HL-60/S4 treated with phorbol 12-myristate 13-acetate at 8.2 ng/mL for 4 days and 3 days (cell line): ENCODE results near the gene SYNJ2BP.
"Not testable (repeated sequence)": the region's sequence is repeated elsewhere in the genome, so short reads cannot be mapped to it uniquely, and the experiment has no call there.

ENCODE experiments used
- in situ Hi-C: fragments of 300-500 bp; cut with MboI; formaldehyde crosslinking; loops from 2 replicates; pipeline ENCODE4 v1.15.0; 2022; ENCODE audit warnings: low sequenced_read_pairs

SYNJ2BP gene

GRCh38 chr14:70416725-70417349, at the start of gene SYNJ2BP:
Gene SYNJ2BP (minus strand): TSS chr14:70417090. CDS start chr14:70416963, 127 bp downstream.
- in situ Hi-C loops = no loop called here

DNA sequence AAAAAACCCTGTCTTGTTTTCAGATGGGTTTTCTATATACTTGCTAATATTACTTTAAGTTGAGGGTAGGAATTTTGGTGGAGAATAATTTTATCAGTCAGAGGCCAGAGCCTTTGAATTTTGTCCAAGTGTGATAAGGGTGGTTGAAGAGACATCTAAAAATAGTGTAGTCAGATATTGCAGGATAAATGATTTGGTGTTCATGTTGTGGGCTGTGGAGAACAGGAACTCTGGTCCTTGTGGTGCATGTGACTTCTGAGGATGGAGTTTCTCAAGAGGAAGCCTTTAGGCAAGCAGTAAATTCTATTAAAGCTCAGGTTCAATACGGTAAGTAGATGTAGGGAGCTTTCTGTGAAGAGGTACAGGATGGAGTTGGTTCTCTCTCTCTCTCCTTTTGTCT, 37.8 kb upstream of the SYNJ2BP start:
- in situ Hi-C loops = no loop called here

GRCh38 chr14:70451874-70452273, 35.0 kb upstream of the SYNJ2BP start, which contains the start of gene ADAM21:
Gene ADAM21 (plus strand): TSS chr14:70452174. CDS start chr14:70457500, 5,326 bp downstream.
- in situ Hi-C loops = no loop called here

DNA sequence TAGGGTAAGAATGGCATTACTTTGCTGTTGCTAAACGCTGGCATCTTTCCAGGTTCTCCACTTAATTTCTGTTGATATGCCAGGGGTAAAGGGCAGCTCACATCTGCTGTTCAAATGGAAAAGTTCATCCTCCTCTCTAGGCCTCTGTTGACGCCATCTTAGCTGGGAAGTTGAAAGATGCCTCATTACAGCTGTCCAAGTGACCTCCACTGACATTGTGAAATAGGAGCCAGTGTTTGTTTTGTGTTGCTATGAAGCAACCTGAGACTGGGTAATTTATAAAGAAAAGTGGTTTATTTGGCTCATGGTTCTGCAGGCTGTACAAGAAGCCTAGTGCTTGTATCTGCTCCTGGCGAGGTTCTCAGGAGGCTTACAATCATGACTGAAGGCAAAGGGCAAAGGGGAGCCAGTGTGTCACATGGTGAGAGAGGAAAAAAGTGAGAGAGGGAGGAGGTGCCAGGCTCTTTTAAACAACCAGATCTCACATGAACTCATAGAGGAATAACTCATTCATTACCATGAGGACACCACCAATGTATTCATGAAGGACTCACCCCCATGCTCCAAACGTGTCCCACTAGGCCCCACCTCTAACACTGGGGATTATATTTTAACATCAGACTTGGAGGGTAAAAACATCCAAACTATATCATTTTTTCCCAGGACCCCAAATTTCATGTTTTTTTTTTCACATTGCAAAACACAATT, 31.9 kb upstream of the SYNJ2BP start:
- in situ Hi-C loops = no loop called here

DNA sequence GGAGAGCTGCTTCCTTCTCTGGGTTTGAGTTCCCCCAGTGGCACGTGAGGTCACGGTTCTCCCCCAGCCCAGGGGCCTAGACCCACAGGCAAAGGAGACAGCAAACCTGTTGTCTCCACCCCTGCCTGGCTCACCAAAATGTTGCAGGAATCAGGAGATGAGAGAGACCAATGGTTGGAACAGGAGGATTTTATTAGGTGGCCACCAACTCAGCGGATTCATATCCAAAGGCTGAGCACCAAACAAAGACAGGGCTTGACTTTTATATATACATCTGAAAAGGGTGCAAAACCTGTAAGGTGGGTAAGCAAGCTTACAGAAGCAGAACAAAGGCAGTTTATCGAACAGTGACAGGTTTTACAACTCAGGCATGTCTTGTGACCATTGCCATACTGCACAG, 25.9 kb upstream of the SYNJ2BP start:
- in situ Hi-C loops = no loop called here

DNA sequence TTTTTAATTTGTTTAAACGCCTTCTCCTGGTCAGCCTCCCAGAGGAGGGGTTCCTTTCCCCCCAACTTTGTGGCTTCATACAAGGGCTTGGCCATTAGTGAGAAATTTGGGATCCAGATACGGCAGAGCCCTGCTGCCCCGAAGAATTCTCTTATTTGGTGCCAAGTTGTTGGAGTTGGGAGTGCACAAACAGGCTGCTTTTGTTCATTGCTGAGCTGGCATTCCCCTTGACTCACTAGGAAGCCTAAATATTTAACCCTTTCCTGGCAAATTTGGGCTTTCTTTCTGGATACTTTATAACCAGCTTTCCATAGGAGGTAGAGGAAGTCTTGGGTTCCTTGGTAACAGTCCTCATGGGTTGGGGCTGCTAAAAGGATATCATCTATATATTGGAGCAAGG, 24.8 kb upstream of the SYNJ2BP start:
- in situ Hi-C loops = no loop called here

DNA sequence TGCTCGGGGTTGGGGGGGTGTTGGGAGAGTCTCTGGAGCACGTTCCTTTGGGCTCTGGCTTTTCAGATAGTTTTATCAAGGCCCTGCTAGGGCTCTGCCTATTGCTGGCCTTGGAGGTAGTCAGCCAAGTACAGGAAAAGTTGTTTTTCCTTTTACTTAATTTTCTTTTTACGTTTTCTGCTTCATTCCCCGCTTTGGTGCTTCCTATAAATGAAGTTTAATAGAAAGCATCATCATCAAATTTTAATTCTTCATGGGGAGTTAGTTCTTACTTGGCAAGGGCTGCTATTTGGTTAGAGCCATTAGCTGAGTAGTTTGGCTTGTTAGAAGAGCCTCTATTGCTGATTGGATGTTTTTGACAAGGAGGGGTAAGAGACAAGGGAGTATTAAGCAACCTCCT, 20.0 kb upstream of the SYNJ2BP start:
- in situ Hi-C loops = no loop called here

GRCh38 chr14:70426555-70426954, 9.7 kb upstream of the SYNJ2BP start:
- in situ Hi-C loops = not testable (repeated sequence)

DNA sequence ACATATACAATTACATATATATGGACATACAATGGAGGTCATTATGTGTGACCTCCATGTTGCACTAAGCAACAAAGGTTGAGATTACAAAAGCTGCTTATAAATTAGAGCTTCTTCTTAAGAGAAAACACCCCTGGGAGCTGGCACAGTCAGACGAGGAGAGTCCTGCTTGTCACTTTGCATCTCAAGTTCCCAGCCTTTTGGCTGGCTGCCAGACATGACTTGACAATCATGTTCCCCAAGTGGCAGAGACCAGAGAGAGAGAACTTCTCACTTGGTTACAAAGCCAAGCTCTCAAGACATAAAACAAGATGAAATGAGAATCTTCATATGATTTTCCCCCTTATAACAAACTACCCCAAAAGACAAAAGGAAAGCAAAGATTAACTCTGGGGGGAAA, 8.5 kb upstream of the SYNJ2BP start:
- in situ Hi-C loops = no loop called here

- in situ Hi-C loops = no loop called here
Measured at GRCh38 chr14:70422538-70422937, 5.6 kb upstream of the SYNJ2BP start.

GRCh38 chr14:70419270-70419931, 2.5 kb upstream of the SYNJ2BP start:
- in situ Hi-C loops = not testable (repeated sequence)

DNA sequence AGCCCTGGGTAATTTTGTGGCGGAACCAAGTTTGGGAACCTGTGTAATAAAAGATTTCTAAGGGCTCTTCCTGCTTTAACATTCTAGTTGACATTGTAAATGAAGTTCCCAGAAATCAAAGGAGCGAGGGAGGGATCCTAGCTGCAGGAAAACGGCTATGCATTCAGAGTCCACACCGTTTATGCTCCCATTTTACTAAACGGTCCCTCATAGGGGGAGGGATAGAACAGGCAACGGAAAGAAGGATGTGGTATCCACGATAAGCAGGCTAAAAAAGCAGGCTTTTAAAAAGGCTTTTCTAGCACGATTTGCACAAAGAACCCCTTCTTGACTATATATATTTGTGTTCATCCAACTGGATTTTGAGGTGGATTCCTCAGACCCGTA, 559 bp downstream of the SYNJ2BP start:
- in situ Hi-C loops = no loop called here

DNA sequence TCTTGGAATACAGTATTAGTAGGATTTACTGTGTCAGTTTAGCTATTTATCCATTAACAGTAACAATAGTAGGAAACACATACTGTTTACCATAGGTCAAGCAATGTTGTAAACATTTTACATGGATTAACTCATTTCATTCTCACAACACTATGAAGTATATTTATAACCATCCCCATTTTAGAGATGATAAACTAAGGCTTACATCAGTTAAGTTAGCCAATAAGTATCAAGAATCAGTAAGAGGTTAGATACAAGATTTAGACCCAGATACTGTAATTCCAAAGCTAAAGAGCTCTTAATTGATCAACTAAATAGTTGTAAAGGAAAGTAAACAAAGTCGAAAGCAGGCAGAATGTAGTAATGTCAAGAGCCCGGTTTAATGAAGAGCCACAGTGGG, 1.1 kb downstream of the SYNJ2BP start:
- in situ Hi-C loops = no loop called here

DNA sequence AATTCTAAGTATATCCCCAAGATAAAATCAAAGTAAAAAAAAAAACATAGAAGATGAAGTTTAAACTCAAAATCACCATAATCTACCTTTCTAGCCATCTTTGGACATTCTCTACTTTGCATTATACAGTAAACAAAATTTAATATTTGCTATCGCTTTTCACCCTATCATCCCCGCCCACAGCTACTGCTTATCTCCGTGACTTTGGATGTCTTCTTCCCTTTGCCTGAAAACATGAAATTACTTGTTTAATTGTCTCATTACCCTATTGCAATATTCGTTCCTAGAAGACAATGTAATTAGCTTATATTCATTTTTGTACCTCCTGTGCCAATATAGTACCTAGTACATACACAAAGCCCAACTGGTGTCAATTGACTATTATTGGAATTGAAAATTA, 9.3 kb downstream of the SYNJ2BP start:
- in situ Hi-C loops = no loop called here

- in situ Hi-C loops = not testable (repeated sequence)
Measured at GRCh38 chr14:70406216-70406615, 10.7 kb downstream of the SYNJ2BP start.

DNA sequence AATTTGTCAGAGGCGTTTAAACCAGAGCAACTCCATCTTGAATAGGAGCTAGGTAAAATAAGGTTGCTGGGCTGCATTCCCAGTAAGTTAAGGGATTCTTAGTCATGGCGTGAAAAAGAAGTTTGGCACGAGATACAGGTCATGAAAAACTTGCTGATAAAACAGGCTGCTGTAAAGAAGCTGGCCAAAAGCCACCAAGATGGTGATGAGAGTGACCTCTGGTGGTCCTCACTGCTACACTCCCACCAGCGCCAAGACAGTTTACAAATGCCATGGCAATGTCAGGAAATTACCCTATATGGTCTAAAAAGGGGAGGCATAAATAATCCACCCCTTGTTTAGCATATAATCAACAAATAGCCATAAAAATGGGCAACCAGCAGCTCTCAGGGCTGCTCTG, 13.6 kb downstream of the SYNJ2BP start:
- in situ Hi-C loops = not testable (repeated sequence)

GRCh38 chr14:70401643-70402042, 15.2 kb downstream of the SYNJ2BP start:
- in situ Hi-C loops = no loop called here

DNA sequence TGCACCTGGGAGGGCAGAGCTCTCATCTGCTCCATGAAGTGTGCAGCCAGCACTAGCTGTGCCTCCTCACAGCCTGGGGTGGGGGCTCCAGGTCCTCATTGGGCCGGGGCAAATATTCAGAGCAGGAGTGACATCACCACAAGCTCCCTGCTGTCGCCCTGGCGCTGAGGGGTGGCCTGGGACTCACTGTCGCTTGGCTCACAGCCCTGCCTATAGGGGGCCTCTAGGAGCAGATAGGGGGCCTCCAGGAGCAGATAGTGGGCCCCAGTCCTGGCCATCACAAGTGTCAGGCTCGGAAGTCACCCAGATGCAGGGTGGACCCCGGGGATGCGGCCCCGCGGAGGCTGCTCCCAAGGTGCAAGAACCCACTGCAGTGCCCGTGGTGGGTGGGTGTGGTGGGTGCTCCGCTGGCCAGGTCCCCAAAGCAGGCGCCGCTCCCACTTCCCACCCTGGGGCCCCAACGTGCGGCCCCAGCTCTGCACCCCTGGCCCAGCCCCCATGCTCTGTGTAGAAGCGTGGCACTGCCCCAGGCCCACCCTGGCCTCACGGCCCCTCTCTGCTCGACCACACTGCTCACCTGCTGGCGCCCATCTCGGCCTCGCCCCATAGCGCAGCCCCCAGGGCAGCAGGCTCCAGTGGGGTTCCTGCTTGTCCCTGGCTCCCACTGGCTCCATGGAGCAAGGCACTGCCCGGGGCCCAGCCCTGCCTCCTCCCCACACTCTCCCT, 18.0 kb downstream of the SYNJ2BP start:
- in situ Hi-C loops = no loop called here

- in situ Hi-C loops = no loop called here
Measured at GRCh38 chr14:70398280-70398679, 18.6 kb downstream of the SYNJ2BP start.

DNA sequence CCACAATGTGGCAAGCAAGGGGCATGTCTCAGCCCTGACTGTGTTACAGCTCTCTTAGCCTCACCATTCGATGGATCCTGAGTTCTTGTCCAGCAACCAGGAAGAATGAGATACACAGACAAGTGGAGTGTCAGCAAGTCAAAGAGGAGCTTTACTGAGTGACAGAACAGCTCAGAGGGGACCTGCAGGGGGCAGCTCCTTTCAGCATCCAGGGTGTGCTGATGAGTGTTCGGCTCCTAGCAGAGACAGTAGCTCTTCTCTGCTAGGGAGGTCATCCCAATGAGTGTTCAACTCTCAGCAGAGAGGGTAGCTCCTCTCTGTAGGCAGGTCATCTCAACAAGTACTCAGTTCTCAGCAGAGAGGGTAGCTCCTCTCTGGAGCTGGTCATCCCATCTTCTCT, 19.1 kb downstream of the SYNJ2BP start:
- in situ Hi-C loops = no loop called here

DNA sequence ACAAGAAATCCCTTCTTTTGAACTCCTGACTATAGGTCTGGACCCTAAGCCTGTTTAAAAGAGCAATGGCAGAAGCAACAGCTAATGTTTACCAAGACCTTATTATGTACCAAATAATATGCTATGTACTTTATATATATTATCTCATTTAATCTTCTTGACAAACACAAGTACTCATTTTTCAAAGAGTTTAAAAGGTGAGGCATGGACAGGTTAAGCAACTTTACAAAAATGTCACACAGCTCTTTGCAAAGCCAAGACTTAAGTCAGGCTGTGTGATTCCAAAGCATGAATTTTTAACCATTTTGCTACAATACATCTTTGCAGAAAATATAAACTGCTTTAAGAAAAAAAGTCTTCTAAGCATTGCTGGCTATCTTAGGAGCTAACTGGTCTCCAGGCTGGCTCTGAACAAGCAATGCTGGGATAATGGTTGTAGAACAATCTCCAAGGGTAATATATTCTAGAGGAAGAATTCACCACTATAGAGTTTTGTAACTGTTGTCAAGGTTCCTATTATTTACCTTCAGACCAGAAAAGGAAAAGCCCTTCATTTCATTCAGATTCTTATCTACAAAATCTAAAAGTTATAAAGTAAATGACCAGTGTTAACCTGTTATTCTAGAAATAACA, 22.1 kb downstream of the SYNJ2BP start:
- in situ Hi-C loops = no loop called here
